CD4-positive, alpha-beta T cell (primary cell): ENCODE data around the gene COL4A3. TPM values are rescaled to one million over a fixed set of nuclear protein-coding genes. Genes with fewer than 3 reads are reported as not detected.

Experiments
- ATAC-seq: fragments of 200-7000 bp; cut with Tn5 transposase; one replicate; pipeline ENCODE4 v1.10.0; 2022; ENCODE audit warnings: mild to moderate bottlenecking; ENCODE audit not compliant: poor library complexity
- CTCF ChIA-PET: fragments of 350-600 bp; sonication (Branson Sonifier 250); formaldehyde crosslinking; loops from one replicate; lab custom pipeline; 2021; ENCODE audit warnings: antibody characterized with exemption, inconsistent platforms; lab: Charles Lee
- POLR2A ChIA-PET: fragments of 350-600 bp; sonication (Branson Sonifier 250); formaldehyde crosslinking; loops from one replicate; lab custom pipeline; 2021; ENCODE audit warnings: antibody characterized with exemption, inconsistent platforms; lab: Charles Lee
- DNase-seq, 14 experiments: peaks; one replicate each; pipeline ENCODE4 v3.0.0-alpha.2; 2013 to 2020; ENCODE audit warnings: mixed read lengths in 2 of 14
- H3K27ac ChIP-seq, 2 donors: one replicate each; pipeline versions ENCODE4 v1.5.1 to v1.7.0; 2013; ENCODE audit warnings: low read length in 2 of 2, low read depth in 1 of 2, mild to moderate bottlenecking in 1 of 2
- H3K27me3 ChIP-seq, 2 experiments: 1 replicate in 1 of 2; 2 replicates in 1 of 2; pipeline versions ENCODE4 v1.6.1 to v1.7.0; 2013; ENCODE audit warnings: low read length in 2 of 2, control low read depth in 1 of 2, mild to moderate bottlenecking in 1 of 2, moderate library complexity in 1 of 2; ENCODE audit not compliant: insufficient read depth in 2 of 2, control insufficient read depth in 1 of 2
- H3K36me3 ChIP-seq: one replicate; pipeline ENCODE4 v1.6.1; 2013; ENCODE audit warnings: low read length, control low read depth; ENCODE audit not compliant: insufficient read depth
- H3K4me1 ChIP-seq: one replicate; pipeline ENCODE4 v1.6.1; 2013; ENCODE audit warnings: low read length, control low read depth; ENCODE audit not compliant: insufficient read depth
- H3K4me3 ChIP-seq: one replicate; pipeline ENCODE4 v1.5.1; 2013; ENCODE audit warnings: mild to moderate bottlenecking, low read length, moderate library complexity
- H3K9me3 ChIP-seq, 2 experiments: 1 replicate in 1 of 2; 2 replicates in 1 of 2; pipeline versions ENCODE4 v1.6.1 to v1.7.0; 2013; ENCODE audit warnings: low read length in 2 of 2, mild to moderate bottlenecking in 2 of 2, control low read depth in 1 of 2, moderate library complexity in 1 of 2; ENCODE audit not compliant: control insufficient read depth in 1 of 2, insufficient read depth in 1 of 2
- H3K27ac Mint-ChIP-seq: one replicate; pipeline ENCODE4 v1.8.0; 2020; ENCODE audit warnings: mixed read lengths
- H3K27me3 Mint-ChIP-seq: one replicate; pipeline ENCODE4 v1.8.0; 2021; ENCODE audit warnings: mixed read lengths
- H3K36me3 Mint-ChIP-seq: one replicate; pipeline ENCODE4 v1.8.0; 2021; ENCODE audit warnings: low read depth, mixed read lengths
- H3K4me1 Mint-ChIP-seq: one replicate; pipeline ENCODE4 v1.8.0; 2021; ENCODE audit warnings: low read depth, mixed read lengths
- H3K4me3 Mint-ChIP-seq: one replicate; pipeline ENCODE4 v1.8.0; 2020; ENCODE audit warnings: mild to moderate bottlenecking, mixed read lengths
- H3K9me3 Mint-ChIP-seq: one replicate; pipeline ENCODE4 v1.8.0; 2020; ENCODE audit warnings: mixed read lengths
- intact Hi-C, 2 experiments: fragments of 100-400 bp; cut with DNase I in 1 of 2; cut with micrococcal nuclease in 1 of 2; formaldehyde crosslinking; loops; one replicate each; pipeline versions ENCODE4 v1.15.1 to v1.9.0; 2023 to 2025; cut with DNase I, micrococcal nuclease
- polyA plus RNA-seq, 2 donors: library from polyadenylated mRNA; unstranded; fragments of 120-200 nt; gene quantifications; one replicate each; pipeline ENCODE4 v1.2.1, GENCODE V29; 2013
- total RNA-seq, 174 experiments: library from RNA in 2 of 174; stranded (reverse) in 2 of 174; gene quantifications; one replicate each; pipeline ENCODE4 v1.2.3 and lab custom pipeline; 2021 to 2026
- TF ChIP-seq, protein P1 (sequence below): fragments of 200-600 bp; IDR thresholded peaks from one replicate; pipeline ENCODE4 v1.8.0; 2022; ENCODE audit warnings: antibody characterized with exemption, mild to moderate bottlenecking

Gene COL4A3
- total RNA-seq = not detected
- 0.19 TPM for polyA plus RNA-seq (2013, experiment 1 of 2)
- polyA plus RNA-seq (2013, experiment 2 of 2) = 0.22 TPM
- total RNA-seq (lab: John Stamatoyannopoulos, UW) = 0 to 1.0 (median 0.12) reads per million in 172 experiments

DNA sequence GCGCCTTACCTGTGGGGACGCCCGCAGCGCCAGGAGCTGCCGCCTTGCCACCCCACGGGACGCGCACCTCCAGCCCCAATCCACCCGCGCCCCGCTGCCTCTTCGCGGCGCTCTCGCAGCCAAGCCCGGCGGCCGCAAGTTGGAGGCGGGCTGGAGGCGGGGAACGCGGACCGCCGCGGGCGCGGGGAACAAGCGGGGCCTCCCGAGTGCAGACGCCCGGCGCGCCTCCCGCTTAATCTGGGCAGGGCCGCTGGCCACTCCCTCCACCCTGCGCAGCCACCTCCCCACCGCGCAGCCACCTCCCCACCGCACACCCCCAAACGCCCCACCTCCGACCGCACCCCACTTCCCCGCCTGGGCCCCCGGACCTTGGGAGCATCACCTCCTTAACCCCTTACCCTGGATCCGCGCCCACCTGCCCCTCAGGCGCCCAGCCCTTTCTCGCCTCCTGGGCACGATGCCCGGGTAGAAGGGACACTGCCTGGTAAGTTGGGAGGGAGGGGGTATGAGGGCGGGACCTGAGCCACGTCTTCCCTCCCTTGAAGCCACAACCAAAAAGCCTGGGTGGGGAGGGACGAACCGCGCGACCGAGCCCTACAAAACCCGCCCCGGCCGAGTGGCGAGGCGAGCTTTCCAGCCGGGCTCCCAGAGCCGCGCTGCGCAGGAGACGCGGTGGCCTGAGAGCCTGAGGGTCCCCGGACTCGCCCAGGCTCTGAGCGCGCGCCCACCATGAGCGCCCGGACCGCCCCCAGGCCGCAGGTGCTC is at the start of gene COL4A3, which contains the start of gene COL4A4:
Gene COL4A3, plus strand, starts transcription at position 627 of the 765 bp plus-strand sequence. Its CDS starts 103 bp downstream, at position 730.
Gene COL4A4, minus strand, starts transcription at position 208 of the 765 bp plus-strand sequence. CDS start 16,722 bp downstream, outside the sequence.
- peak in 2 of 14 experiments; percentile 3 to 9 for DNase-seq
- H3K9me3 Mint-ChIP-seq = no peaks in the 10 kb centered on the region

DNA sequence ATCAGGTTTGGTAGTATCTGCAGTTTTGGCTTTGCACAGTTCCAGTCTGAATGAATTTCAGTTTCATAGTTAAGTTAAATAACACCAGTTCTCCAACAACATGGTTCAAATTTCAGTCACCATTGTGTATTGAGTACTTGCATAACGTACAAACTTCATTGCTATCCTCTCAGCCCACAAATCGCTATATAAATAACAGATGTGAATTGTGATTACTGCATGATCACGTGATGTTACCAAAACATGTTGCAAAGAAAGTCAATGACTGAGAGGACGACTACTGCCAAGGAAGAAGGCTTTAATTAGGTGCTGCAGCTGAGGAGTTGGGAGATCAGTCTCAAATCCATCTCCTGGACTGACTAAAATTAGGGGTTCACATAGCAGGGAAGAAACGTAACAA is 48.7 kb upstream of the COL4A3 start:
- no peak for ATAC-seq
- Histone ChIP-seq H3K4me1 (no peaks in the 10 kb centered on the region), H3K27ac (no peak overlapping the region), H3K27me3 (no peaks in the 10 kb centered on the region), H3K36me3 (no peaks in the 10 kb centered on the region), H3K4me3 (no peak overlapping the region), H3K9me3 (no peaks in the 10 kb centered on the region)
- TF ChIP-seq, protein P1, sequence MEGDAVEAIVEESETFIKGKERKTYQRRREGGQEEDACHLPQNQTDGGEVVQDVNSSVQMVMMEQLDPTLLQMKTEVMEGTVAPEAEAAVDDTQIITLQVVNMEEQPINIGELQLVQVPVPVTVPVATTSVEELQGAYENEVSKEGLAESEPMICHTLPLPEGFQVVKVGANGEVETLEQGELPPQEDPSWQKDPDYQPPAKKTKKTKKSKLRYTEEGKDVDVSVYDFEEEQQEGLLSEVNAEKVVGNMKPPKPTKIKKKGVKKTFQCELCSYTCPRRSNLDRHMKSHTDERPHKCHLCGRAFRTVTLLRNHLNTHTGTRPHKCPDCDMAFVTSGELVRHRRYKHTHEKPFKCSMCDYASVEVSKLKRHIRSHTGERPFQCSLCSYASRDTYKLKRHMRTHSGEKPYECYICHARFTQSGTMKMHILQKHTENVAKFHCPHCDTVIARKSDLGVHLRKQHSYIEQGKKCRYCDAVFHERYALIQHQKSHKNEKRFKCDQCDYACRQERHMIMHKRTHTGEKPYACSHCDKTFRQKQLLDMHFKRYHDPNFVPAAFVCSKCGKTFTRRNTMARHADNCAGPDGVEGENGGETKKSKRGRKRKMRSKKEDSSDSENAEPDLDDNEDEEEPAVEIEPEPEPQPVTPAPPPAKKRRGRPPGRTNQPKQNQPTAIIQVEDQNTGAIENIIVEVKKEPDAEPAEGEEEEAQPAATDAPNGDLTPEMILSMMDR = no peak
- intact Hi-C loops = no loop called here
- Mint-ChIP-seq H3K4me3 (no peak overlapping the region), H3K27ac (no peak overlapping the region), H3K27me3 (peaks cover 21% of the 10 kb centered on the region), H3K36me3 (no peaks in the 10 kb centered on the region), H3K9me3 (no peaks in the 10 kb centered on the region), H3K4me1 (no peaks in the 10 kb centered on the region)
- POLR2A ChIA-PET = no interaction called here
- CTCF ChIA-PET = no interaction called here
- DNase-seq = no peak

More for the DNA sequence above, at the start of gene COL4A3, which contains the start of gene COL4A4:
- Mint-ChIP-seq H3K4me3 (peak within 1 kb of the TSS; percentile 30), H3K36me3 (no peaks in the 10 kb centered on the region), H3K27ac (no peak within 1 kb of the TSS), H3K27me3 (peaks cover 74% of the 10 kb centered on the region), H3K4me1 (peaks cover 4% of the 10 kb centered on the region)
- Histone ChIP-seq H3K36me3 (no peaks in the 10 kb centered on the region), H3K27ac (no peak within 1 kb of the TSS), H3K27me3 (peaks cover 23 to 54% of the 10 kb centered on the region in 2 experiments), H3K4me1 (peaks cover 14% of the 10 kb centered on the region), H3K4me3 (peak within 1 kb of the TSS; percentile 24), H3K9me3 (peaks cover 4 to 6% of the 10 kb centered on the region in 2 experiments)
- ATAC-seq = no peak
- TF ChIP-seq, protein P1 = no peak
- CTCF ChIA-PET = no interaction called here
- intact Hi-C loops = no loop called here
- POLR2A ChIA-PET = no interaction called here

DNA sequence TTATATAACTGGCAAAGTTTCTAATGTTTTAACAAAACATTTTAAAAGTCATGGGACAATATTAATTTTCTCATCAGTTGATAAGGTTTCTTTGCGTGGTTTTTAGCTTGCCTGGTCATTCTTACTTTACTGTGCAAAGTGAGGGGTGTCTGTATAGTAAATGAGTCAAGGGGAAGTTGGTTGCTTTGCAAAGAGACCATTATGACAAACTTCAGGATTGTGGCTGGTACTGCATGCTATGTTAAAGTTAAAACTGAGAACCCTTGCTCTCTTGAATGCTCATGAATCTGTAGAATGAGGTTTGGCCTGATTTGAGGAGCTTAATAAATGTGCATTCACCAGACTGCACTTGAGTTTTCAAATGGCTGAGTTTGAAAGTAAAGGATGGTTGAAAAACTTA is 47.4 kb upstream of the COL4A3 start:
- Histone ChIP-seq H3K27ac (no peak overlapping the region), H3K4me1 (no peaks in the 10 kb centered on the region), H3K4me3 (no peak overlapping the region), H3K9me3 (no peaks in the 10 kb centered on the region), H3K36me3 (no peaks in the 10 kb centered on the region), H3K27me3 (no peaks in the 10 kb centered on the region)
- intact Hi-C loops = no loop called here
- H3K4me1 Mint-ChIP-seq = no peaks in the 10 kb centered on the region
- DNase-seq (no peak), ATAC-seq (no peak)
- no peaks in the 10 kb centered on the region for H3K9me3 Mint-ChIP-seq
- TF ChIP-seq, protein P1 = no peak
- H3K4me3 Mint-ChIP-seq = no peak overlapping the region
- H3K27ac Mint-ChIP-seq = no peak overlapping the region
- H3K36me3 Mint-ChIP-seq = no peaks in the 10 kb centered on the region
- H3K27me3 Mint-ChIP-seq = peaks cover 15% of the 10 kb centered on the region
- ChIA-PET CTCF (no interaction called here), POLR2A (no interaction called here)
